GM21423 (cell line): ENCODE results near the gene WSCD2.

Source experiments
- ATAC-seq: cut with Tn5 transposase; IDR thresholded peaks from one replicate; pipeline ENCODE4 v1.9.1; 2021; ENCODE audit warnings: mild to moderate bottlenecking, moderate library complexity; ENCODE audit not compliant: unreplicated experiment

WSCD2 gene

DNA sequence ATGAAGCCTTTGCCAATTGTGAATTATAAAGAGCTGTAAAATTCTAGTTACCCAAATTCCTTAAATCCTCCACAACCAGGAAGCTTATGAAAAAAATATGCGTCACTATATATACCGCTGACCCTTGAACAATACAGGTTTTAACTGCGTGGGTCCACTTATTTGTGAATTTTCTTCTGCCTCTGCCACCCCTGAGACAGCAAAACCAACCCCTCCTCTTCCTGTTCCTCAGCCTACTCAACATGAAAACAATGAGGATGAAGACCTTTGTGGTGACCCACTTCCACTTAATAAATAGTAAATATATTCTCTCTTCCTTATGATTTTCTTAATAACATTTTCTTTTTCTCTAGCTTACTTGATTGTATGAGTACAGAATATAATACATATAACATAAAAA, 167.9 kb downstream of the WSCD2 start:
- ATAC-seq, result no peak

DNA sequence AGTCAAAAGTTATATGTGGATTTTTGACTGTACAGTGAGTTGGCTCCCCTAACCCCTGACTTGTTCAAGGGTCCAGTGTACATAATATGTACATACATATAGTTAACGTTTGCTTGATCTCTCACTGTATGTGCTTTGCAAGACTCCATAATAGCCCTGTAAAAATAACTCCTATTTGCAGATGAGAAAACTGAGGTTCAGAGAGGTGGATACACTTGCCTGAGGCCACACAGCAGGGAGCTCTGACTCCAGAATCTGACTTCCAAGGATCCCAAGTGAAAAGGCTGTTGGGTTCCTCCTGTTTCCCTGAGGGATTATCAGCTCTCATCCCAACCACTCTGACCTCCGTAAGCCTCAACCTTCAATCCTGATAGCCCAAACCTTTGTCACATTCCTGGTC, 168.3 kb downstream of the WSCD2 start:
- no peak for ATAC-seq

DNA sequence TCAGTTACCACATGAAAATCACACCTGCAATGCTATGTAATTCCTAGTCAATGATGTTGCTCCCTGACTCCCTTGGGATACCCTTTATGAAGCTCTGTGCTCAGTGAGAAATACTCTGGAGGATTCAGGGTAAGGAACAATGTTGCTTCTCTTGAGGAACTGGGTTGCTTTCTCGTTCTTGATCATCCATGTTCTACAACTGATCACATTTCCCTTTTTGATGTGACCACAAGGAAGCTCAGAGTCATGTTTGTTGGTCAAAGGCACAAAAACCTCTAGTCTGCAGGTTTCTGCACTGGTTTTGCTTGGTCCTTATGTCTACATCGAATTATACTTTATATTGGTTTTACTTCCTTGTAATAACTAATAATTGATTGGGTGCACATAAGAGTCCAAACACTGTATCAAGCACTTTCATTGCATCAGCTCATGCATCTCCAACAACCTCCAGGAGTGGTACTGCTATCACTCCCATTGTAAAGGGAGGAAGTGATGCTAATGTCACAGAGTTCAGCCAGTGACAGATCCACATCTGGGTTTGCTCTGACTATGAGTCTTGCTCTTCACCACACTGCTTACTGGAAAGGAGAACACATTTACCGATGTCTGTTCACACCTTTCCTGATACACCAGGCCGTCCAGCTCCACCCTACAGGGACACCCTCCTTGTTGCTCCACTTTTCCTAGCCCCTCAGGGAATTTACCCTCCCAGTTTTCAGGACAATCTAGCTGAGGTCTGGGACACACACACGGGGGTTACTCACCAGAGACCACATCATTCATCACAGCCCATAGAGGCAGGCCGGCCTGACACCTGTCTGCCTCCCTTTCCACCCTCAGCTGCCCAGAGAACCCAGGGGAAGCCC, 169.0 kb downstream of the WSCD2 start:
- no peak for ATAC-seq

DNA sequence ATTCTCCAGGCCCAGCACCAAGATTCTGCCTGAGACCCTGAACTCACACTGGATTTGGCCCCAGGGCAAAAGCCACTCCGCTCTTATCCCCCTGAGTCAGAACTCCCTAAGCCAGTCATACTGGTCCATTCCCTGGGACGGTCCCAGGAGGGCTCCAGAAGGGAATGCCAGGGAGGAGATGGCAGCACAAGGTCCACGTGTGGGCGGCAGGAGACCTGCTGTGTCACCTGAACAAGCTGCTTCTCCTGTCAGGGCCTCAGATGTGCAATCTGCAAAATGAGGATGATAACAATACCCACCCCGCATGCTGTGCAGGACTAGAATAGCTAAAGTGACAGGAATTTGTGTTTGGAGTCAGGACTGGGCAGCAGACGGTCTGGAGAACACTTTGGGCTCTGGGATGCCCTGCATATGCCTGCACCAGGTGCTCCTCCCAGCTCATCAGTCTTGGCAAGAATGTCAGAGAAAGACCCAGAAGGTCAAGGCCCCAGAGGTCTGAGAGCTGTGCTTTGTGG, 169.7 kb downstream of the WSCD2 start:
- ATAC-seq, result no peak

DNA sequence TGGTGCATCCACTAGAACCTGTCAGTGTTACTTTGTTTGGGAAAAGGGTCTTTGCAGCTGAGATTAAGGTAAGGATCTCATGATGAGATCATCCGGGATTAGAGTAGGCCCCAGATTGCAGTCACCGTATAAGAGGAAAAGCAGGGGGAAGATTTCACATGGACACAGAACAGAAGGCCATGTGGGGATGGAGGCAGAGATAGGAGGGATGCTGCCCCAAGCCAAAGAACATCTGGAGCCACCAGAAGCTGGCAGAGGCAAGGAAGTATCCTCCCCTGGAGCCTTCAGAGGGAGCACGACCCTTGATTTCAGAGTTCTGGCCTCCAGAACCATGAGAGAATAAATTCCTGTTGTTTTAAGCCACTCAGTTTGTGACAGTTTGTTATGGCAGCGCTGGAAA, 170.4 kb downstream of the WSCD2 start:
- ATAC-seq, result no peak
